H9 (cell line): Measurements from ENCODE around the gene CCDC142. TPM values are rescaled to one million over a fixed set of nuclear protein-coding genes. Genes with fewer than 3 reads are reported as not detected.

Source experiments
- DNase-seq: peaks from one replicate; pipeline ENCODE4 v3.0.0-alpha.2; 2017
- H2AFZ ChIP-seq: one replicate; pipeline ENCODE4 v1.6.1; 2013; ENCODE audit warnings: mild to moderate bottlenecking, low read length, control low read depth, moderate library complexity
- H2AK5ac ChIP-seq: 2 replicates; pipeline ENCODE4 v1.6.1; 2013; ENCODE audit warnings: low read length, control low read depth, mixed read lengths; ENCODE audit not compliant: insufficient read length
- H2BK120ac ChIP-seq: one replicate; pipeline ENCODE4 v1.6.1; 2013; ENCODE audit warnings: low read depth, mild to moderate bottlenecking, low read length, control low read depth, inconsistent platforms; ENCODE audit not compliant: poor library complexity, severe bottlenecking
- H2BK12ac ChIP-seq: 2 replicates; pipeline ENCODE4 v1.6.1; 2013; ENCODE audit warnings: low read length, control low read depth, mixed read lengths, low read depth; ENCODE audit not compliant: insufficient read length
- H2BK15ac ChIP-seq: 2 replicates; pipeline ENCODE4 v1.6.1; 2013; ENCODE audit warnings: low read depth, low read length, control low read depth
- H2BK20ac ChIP-seq: one replicate; pipeline ENCODE4 v1.6.1; 2013; ENCODE audit warnings: low read depth, mild to moderate bottlenecking, low read length, control low read depth, inconsistent platforms; ENCODE audit not compliant: poor library complexity, severe bottlenecking
- H2BK5ac ChIP-seq: 2 replicates; pipeline ENCODE4 v1.6.1; 2013; ENCODE audit warnings: low read length, control low read depth, mixed read lengths; ENCODE audit not compliant: insufficient read length
- H3K14ac ChIP-seq: 2 replicates; pipeline ENCODE4 v1.6.1; 2013; ENCODE audit warnings: low read length, control low read depth; ENCODE audit not compliant: insufficient read depth
- H3K18ac ChIP-seq: 2 replicates; pipeline ENCODE4 v1.6.1; 2013; ENCODE audit warnings: low read depth, mild to moderate bottlenecking, mixed read lengths, low read length, control low read depth; ENCODE audit not compliant: insufficient read length
- H3K23ac ChIP-seq: 2 replicates; pipeline ENCODE4 v1.6.1; 2013; ENCODE audit warnings: low read length, control low read depth, mixed read lengths, low read depth; ENCODE audit not compliant: insufficient read length
- H3K23me2 ChIP-seq: 2 replicates; pipeline ENCODE4 v1.6.1; 2013; ENCODE audit warnings: low read depth, mild to moderate bottlenecking, mixed read lengths, low read length, control low read depth; ENCODE audit not compliant: insufficient read length, poor library complexity, severe bottlenecking
- H3K27ac ChIP-seq: 2 replicates; pipeline ENCODE4 v1.5.1; 2013; ENCODE audit warnings: low read length, control low read depth, mixed read lengths, low read depth; ENCODE audit not compliant: insufficient read length
- H3K27me3 ChIP-seq: 2 replicates; pipeline ENCODE4 v1.6.1; 2013; ENCODE audit warnings: low read length, control low read depth, inconsistent platforms; ENCODE audit not compliant: insufficient read depth
- H3K4ac ChIP-seq: 2 replicates; pipeline ENCODE4 v1.6.1; 2013; ENCODE audit warnings: low read depth, mild to moderate bottlenecking, control low read depth, inconsistent platforms, low read length, moderate library complexity
- H3K4me1 ChIP-seq: 2 replicates; pipeline ENCODE4 v1.6.1; 2013; ENCODE audit warnings: low read length, control low read depth, inconsistent platforms; ENCODE audit not compliant: insufficient read depth
- H3K4me2 ChIP-seq: 2 replicates; pipeline ENCODE4 v1.6.1; 2013; ENCODE audit warnings: low read length, control low read depth, mixed read lengths; ENCODE audit not compliant: insufficient read length, insufficient read depth
- H3K56ac ChIP-seq: 2 replicates; pipeline ENCODE4 v1.6.1; 2013; ENCODE audit warnings: low read depth, mild to moderate bottlenecking, mixed read lengths, low read length, control low read depth; ENCODE audit not compliant: insufficient read length
- H3K79me1 ChIP-seq: 2 replicates; pipeline ENCODE4 v1.6.1; 2013; ENCODE audit warnings: low read depth, mild to moderate bottlenecking, moderate library complexity, low read length, control low read depth, inconsistent platforms; ENCODE audit not compliant: insufficient read depth, poor library complexity, severe bottlenecking
- H3K79me2 ChIP-seq: 2 replicates; pipeline ENCODE4 v1.6.1; 2013; ENCODE audit warnings: low read length, control low read depth, inconsistent platforms; ENCODE audit not compliant: insufficient read depth
- H3K9ac ChIP-seq: 2 replicates; pipeline ENCODE4 v1.6.1; 2013; ENCODE audit warnings: low read length, control low read depth, mixed read lengths; ENCODE audit not compliant: insufficient read length; ENCODE audit errors: extremely low read depth
- H3K9me3 ChIP-seq: one replicate; pipeline ENCODE4 v1.6.1; 2013; ENCODE audit warnings: low read depth, low read length, inconsistent platforms; ENCODE audit not compliant: control insufficient read depth
- H3T11ph ChIP-seq: one replicate; pipeline ENCODE4 v1.6.1; 2013; ENCODE audit warnings: mild to moderate bottlenecking, low read length, control low read depth, inconsistent platforms
- H4K20me1 ChIP-seq: one replicate; pipeline ENCODE4 v1.6.1; 2013; ENCODE audit not compliant: control insufficient read depth, insufficient read length, insufficient read depth
- H4K5ac ChIP-seq: 2 replicates; pipeline ENCODE4 v1.6.1; 2013; ENCODE audit warnings: low read depth, mild to moderate bottlenecking, mixed read lengths, low read length, control low read depth; ENCODE audit not compliant: insufficient read length
- H4K8ac ChIP-seq: replicated peaks from 2 replicates; pipeline ENCODE4 v1.6.1; 2013; ENCODE audit warnings: low read length, control low read depth, mixed read lengths, low read depth; ENCODE audit not compliant: insufficient read length
- H4K91ac ChIP-seq: 2 replicates; pipeline ENCODE4 v1.6.1; 2013; ENCODE audit warnings: low read depth, mild to moderate bottlenecking, moderate library complexity, mixed read lengths, low read length, control low read depth; ENCODE audit not compliant: insufficient read length
- H3K27ac Mint-ChIP-seq, 3 experiments: 2 replicates in 2 of 3; 3 replicates in 1 of 3; pipeline ENCODE4 v1.8.0; 2020 to 2021; ENCODE audit warnings: mixed read lengths in 3 of 3, mild to moderate bottlenecking in 1 of 3, moderate library complexity in 1 of 3
- H3K27me3 Mint-ChIP-seq: 2 replicates; pipeline ENCODE4 v1.8.0; 2021; ENCODE audit warnings: low read depth, mild to moderate bottlenecking, moderate library complexity, mixed read lengths
- H3K36me3 Mint-ChIP-seq, 3 experiments: 2 replicates in 2 of 3; 3 replicates in 1 of 3; pipeline ENCODE4 v1.8.0; 2020 to 2021; ENCODE audit warnings: low read depth in 3 of 3, mixed read lengths in 3 of 3; ENCODE audit not compliant: insufficient read depth in 1 of 3
- H3K4me1 Mint-ChIP-seq, 2 experiments: 2 replicates each; pipeline ENCODE4 v1.8.0; 2020; ENCODE audit warnings: mixed read lengths in 2 of 2
- H3K4me3 Mint-ChIP-seq, 2 experiments: 2 replicates in 1 of 2; 3 replicates in 1 of 2; pipeline ENCODE4 v1.8.0; 2020 to 2021; ENCODE audit warnings: mild to moderate bottlenecking in 2 of 2, mixed read lengths in 2 of 2, moderate library complexity in 1 of 2
- H3K9me3 Mint-ChIP-seq, 2 experiments: 2 replicates in 1 of 2; 3 replicates in 1 of 2; pipeline ENCODE4 v1.8.0; 2020; ENCODE audit warnings: mild to moderate bottlenecking in 2 of 2, mixed read lengths in 2 of 2, moderate library complexity in 1 of 2
- WGBS: extraction: QIAGEN DNeasy Blood & Tissue Kit; methylation state at CpG from one replicate; pipeline ENCODE4 v1.1.7; 2013; ENCODE audit warnings: missing lambda C conversion rate, low lambda C conversion rate, mixed read lengths; ENCODE audit not compliant: insufficient read length; ENCODE audit errors: extremely low coverage; 5-methylcytosine and 5-hydroxymethylcytosine counted together
- total RNA-seq: library from RNA; stranded (reverse); gene quantifications from 2 replicates; pipeline ENCODE4 v1.2.1, GENCODE V29; 2021
- TF ChIP-seq, protein P1 (sequence below): fragments of 200-600 bp; sonication (generic); conservative IDR thresholded peaks from 3 replicates; pipeline ENCODE4 v1.8.0; 2021; ENCODE audit warnings: antibody characterized with exemption, mild to moderate bottlenecking

CCDC142 gene
- total RNA-seq, 1 experiment from 2014 or later: 21.5 TPM

DNA sequence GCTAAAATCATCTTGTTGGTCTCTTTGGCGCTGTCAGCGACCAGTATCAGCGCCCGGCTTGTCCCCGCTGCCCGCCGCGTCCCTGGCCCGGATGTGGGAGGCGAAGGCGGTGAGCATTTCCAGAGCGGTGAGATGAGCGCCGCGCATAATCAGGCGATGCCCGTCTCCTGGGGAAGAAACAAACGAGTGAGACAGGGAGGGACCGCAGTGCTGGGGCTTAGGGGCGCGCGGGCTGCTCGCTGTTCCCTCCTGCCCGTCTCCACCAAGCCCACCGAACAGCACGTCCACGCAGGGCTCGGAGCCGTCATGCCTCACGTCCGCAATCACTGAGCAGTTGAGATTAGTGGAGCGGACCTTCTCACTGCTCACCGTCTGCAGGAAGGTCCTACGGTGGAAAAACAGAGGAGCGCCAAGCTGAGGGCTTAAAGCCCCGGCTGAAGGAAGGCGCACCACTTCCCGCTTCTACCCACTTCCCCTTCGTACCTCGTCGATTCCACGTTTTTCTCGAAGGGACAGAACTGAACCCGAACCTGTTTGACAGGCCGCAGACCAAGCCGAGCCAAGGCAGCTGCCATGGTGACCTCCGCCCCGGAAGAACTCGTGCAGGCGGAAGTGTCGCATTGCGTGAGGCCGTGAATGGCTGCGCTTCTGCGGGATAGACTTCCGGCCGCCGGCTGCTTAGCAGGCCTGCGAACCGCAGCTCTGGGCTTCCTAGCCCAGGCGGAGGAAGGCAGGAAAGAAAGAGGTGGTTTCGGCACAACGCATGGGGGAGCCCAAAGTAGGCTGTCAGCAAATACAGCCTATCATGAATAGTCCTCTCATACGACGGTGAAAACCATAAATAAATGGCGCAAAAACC, 10.5 kb downstream of the CCDC142 start, which contains the start of gene MRPL53:
Gene MRPL53, minus strand, starts transcription at position 595 of the 859 bp plus-strand sequence. Its CDS starts 20 bp downstream, at position 575.
- Mint-ChIP-seq H3K27ac (peak within 1 kb of the TSS; percentile 98 to 99 (median 98)), H3K36me3 (peaks cover 12 to 22% (median 19%) of the 10 kb centered on the region in 3 experiments), H3K4me3 (peak within 1 kb of the TSS; percentile 96 to 98), H3K27me3 (peaks cover 3% of the 10 kb centered on the region), H3K4me1 (peaks cover 11 to 12% of the 10 kb centered on the region in 2 experiments), H3K9me3 (no peaks in the 10 kb centered on the region; a peak in 1 of 5 replicates)
- Histone ChIP-seq H3K4me1 (no peaks in the 10 kb centered on the region), H3K9me3 (no peaks in the 10 kb centered on the region), H3K27ac (peak within 1 kb of the TSS; percentile 83), H4K8ac (no peak within 1 kb of the TSS), H3K4me2 (peak within 1 kb of the TSS; percentile 82), H2BK12ac (no peak within 1 kb of the TSS), H3K23me2 (peaks cover 8% of the 10 kb centered on the region), H2BK20ac (no peak within 1 kb of the TSS), H4K5ac (peak within 1 kb of the TSS; percentile 37), H4K91ac (no peak within 1 kb of the TSS), H3K4ac (no peak within 1 kb of the TSS), H2BK120ac (no peak within 1 kb of the TSS), H3K23ac (no peak within 1 kb of the TSS), H3K14ac (peak within 1 kb of the TSS; percentile 45; the same call in 1 of the 2 replicates), H3K9ac (peak within 1 kb of the TSS; percentile 71), H3K27me3 (no peaks in the 10 kb centered on the region), H4K20me1 (no peaks in the 10 kb centered on the region), H2AFZ (no peak within 1 kb of the TSS), H3K18ac (peak within 1 kb of the TSS; percentile 41), H3K56ac (no peak within 1 kb of the TSS), H3K79me2 (no peaks in the 10 kb centered on the region), H2AK5ac (no peak within 1 kb of the TSS), H3T11ph (no peak within 1 kb of the TSS), H3K79me1 (no peaks in the 10 kb centered on the region), H2BK5ac (no peak within 1 kb of the TSS), H2BK15ac (no peak within 1 kb of the TSS)
- DNase-seq: peak; percentile 94
- no CpG with 5 or more reads among the region's 66 CpGs for WGBS
- TF ChIP-seq, protein P1, sequence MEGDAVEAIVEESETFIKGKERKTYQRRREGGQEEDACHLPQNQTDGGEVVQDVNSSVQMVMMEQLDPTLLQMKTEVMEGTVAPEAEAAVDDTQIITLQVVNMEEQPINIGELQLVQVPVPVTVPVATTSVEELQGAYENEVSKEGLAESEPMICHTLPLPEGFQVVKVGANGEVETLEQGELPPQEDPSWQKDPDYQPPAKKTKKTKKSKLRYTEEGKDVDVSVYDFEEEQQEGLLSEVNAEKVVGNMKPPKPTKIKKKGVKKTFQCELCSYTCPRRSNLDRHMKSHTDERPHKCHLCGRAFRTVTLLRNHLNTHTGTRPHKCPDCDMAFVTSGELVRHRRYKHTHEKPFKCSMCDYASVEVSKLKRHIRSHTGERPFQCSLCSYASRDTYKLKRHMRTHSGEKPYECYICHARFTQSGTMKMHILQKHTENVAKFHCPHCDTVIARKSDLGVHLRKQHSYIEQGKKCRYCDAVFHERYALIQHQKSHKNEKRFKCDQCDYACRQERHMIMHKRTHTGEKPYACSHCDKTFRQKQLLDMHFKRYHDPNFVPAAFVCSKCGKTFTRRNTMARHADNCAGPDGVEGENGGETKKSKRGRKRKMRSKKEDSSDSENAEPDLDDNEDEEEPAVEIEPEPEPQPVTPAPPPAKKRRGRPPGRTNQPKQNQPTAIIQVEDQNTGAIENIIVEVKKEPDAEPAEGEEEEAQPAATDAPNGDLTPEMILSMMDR: 0 out of 3 replicates have a peak, but pooled peaks have one; percentile 21
